ENCODE data around the gene THAP4. TPM values are rescaled to one million over a fixed set of nuclear protein-coding genes. Genes with fewer than 3 reads are reported as not detected.
A peak's percentile ranks its signal among the peaks of the same experiment; 100 is the strongest.

Gene THAP4
- total RNA-seq, 1 donor from 2014 or later = 42.5 TPM

DNA sequence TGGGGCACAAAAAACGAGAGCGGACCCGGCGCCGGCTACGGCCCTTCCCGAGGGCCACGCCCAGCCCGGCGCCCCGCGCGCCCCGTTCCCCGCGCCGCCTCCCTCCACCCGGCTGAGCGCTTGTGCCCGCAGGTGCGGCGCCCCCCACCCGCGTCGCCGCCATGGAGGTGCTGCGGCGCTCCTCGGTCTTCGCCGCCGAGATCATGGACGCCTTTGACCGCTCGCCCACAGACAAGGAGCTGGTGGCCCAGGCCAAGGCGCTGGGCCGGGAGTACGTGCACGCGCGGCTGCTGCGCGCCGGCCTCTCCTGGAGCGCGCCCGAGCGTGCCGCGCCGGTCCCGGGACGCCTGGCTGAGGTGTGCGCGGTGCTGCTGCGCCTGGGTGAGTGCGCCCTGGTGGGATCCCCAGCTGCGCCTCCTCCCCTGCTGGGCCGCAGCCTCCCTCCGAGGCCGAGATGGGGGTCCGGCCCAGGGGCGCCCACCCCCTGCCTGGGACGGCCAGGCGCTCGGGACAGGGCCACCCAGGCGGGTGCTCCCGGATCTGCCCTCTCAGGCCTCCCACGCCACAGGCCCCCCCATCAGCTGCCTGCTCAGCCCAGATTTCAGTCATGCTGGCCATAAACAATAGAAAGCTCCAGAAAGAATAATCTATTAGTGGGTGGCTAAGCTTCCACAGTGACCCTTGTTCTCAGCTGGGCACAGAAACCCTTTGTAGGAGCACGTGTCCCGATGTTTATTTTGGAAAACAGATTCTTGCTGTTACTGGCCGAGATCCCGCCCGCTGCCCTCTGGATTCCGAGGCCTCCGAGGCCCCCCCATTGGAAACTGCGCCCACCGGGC, 77.4 kb downstream of the THAP4 start:
- Mint-ChIP-seq H3K27me3 (ENCODE audit: unreplicated experiment) (peaks cover 12% of the 10 kb centered on the region), H3K4me1 (ENCODE audit: unreplicated experiment) (peaks cover 34% of the 10 kb centered on the region), H3K9me3 (ENCODE audit: unreplicated experiment) (no peaks in the 10 kb centered on the region), H3K36me3 (ENCODE audit: low read depth, unreplicated experiment) (peaks cover 5% of the 10 kb centered on the region), H3K4me3 (ENCODE audit: unreplicated experiment) (peak overlapping the region; percentile 93), H3K27ac (ENCODE audit: unreplicated experiment) (no peak overlapping the region)
- TF ChIP-seq, protein P1, sequence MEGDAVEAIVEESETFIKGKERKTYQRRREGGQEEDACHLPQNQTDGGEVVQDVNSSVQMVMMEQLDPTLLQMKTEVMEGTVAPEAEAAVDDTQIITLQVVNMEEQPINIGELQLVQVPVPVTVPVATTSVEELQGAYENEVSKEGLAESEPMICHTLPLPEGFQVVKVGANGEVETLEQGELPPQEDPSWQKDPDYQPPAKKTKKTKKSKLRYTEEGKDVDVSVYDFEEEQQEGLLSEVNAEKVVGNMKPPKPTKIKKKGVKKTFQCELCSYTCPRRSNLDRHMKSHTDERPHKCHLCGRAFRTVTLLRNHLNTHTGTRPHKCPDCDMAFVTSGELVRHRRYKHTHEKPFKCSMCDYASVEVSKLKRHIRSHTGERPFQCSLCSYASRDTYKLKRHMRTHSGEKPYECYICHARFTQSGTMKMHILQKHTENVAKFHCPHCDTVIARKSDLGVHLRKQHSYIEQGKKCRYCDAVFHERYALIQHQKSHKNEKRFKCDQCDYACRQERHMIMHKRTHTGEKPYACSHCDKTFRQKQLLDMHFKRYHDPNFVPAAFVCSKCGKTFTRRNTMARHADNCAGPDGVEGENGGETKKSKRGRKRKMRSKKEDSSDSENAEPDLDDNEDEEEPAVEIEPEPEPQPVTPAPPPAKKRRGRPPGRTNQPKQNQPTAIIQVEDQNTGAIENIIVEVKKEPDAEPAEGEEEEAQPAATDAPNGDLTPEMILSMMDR (IDR thresholded peaks at IDR 0.05; ENCODE audit: unreplicated experiment) = no peak
- DNase-seq (ENCODE audit: low spot score) = peak; percentile 49

- Mint-ChIP-seq H3K4me3 (ENCODE audit: unreplicated experiment) (peak within 1 kb of the TSS; percentile 92), H3K27ac (ENCODE audit: unreplicated experiment) (peak within 1 kb of the TSS; percentile 76), H3K36me3 (ENCODE audit: low read depth, unreplicated experiment) (peaks cover 5% of the 10 kb centered on the region), H3K4me1 (ENCODE audit: unreplicated experiment) (peaks cover 41% of the 10 kb centered on the region), H3K9me3 (ENCODE audit: unreplicated experiment) (no peaks in the 10 kb centered on the region), H3K27me3 (ENCODE audit: unreplicated experiment) (peaks cover 14% of the 10 kb centered on the region)
- DNase-seq (ENCODE audit: low spot score) = peak; percentile 76
- TF ChIP-seq, protein P1 (IDR thresholded peaks at IDR 0.05; ENCODE audit: unreplicated experiment) = no peak
Measured at GRCh38 chr2:241558532-241559322, 78.2 kb downstream of the THAP4 start, which contains the start of gene BOK. TSS of gene BOK (plus strand) at chr2:241558745. CDS start at chr2:241559484, 739 bp downstream.

DNA sequence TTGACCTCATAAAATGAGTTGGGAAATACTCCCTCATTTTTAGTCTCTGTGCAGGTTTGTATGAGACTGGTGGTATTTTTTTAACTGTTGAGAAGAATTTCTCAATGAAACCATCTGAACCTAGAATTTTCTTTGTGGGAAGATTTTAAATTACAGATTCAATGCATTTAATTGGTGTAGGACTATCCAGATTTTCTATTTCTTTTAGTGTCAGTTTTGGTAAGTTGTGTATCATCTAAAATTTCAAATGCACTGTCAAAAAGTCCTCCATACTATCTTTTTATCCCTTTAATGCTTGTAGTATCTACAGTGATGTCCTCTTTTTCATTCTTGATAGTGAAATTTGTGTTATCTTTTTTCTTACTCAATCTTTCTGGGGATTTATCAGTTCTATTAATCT, 80.2 kb downstream of the THAP4 start:
- TF ChIP-seq, protein P1 (IDR thresholded peaks at IDR 0.05; ENCODE audit: unreplicated experiment) = no peak
- Mint-ChIP-seq H3K27me3 (ENCODE audit: unreplicated experiment) (peaks cover 18% of the 10 kb centered on the region), H3K4me1 (ENCODE audit: unreplicated experiment) (peaks cover 44% of the 10 kb centered on the region), H3K36me3 (ENCODE audit: low read depth, unreplicated experiment) (peaks cover 5% of the 10 kb centered on the region), H3K9me3 (ENCODE audit: unreplicated experiment) (no peaks in the 10 kb centered on the region), H3K4me3 (ENCODE audit: unreplicated experiment) (no peak overlapping the region), H3K27ac (ENCODE audit: unreplicated experiment) (peak overlapping the region; percentile 67)
- DNase-seq (ENCODE audit: low spot score) = no peak

GRCh38 chr2:241555711-241556110, 81.2 kb downstream of the THAP4 start:
- H3K36me3 Mint-ChIP-seq (ENCODE audit: low read depth, unreplicated experiment) = peaks cover 5% of the 10 kb centered on the region
- no peak for DNase-seq (ENCODE audit: low spot score)
- H3K9me3 Mint-ChIP-seq (ENCODE audit: unreplicated experiment) = no peaks in the 10 kb centered on the region
- H3K27me3 Mint-ChIP-seq (ENCODE audit: unreplicated experiment) = peaks cover 18% of the 10 kb centered on the region
- peaks cover 44% of the 10 kb centered on the region for H3K4me1 Mint-ChIP-seq (ENCODE audit: unreplicated experiment)
- TF ChIP-seq, protein P1 (IDR thresholded peaks at IDR 0.05; ENCODE audit: unreplicated experiment) = no peak
- H3K4me3 Mint-ChIP-seq (ENCODE audit: unreplicated experiment) = no peak overlapping the region
- peak overlapping the region; percentile 84 for H3K27ac Mint-ChIP-seq (ENCODE audit: unreplicated experiment)
